Panc1 (cell line): ENCODE data around the gene SFXN2. TPM values are rescaled to one million over a fixed set of nuclear protein-coding genes. Genes with fewer than 3 reads are reported as not detected.

Source experiments
- ATAC-seq: fragments of 200-7000 bp; cut with Tn5 transposase; 2 replicates; pipeline ENCODE4 v1.9.1; 2020; ENCODE audit warnings: mild to moderate bottlenecking, moderate library complexity
- BruUV-seq: library from RNA; stranded (reverse); fragments of 400-500 nt; replicated peaks from 2 replicates; lab custom pipeline; 2021; lab: Mats Ljungman, UMichigan
- CTCF ChIA-PET: fragments of 300-600 bp; sonication (Branson Sonifier 250); formaldehyde crosslinking; loops from one replicate; lab custom pipeline; 2022; ENCODE audit warnings: antibody characterized with exemption; lab: Charles Lee
- POLR2A ChIA-PET: fragments of 300-600 bp; sonication (Branson Sonifier 250); formaldehyde crosslinking; loops from one replicate; lab custom pipeline; 2022; ENCODE audit warnings: antibody characterized with exemption; lab: Charles Lee
- DNase-seq: peaks from one replicate; pipeline ENCODE4 v3.0.0-alpha.2; 2010; ENCODE audit warnings: low read depth, low spot score
- H3K27ac ChIP-seq: 2 replicates; pipeline ENCODE4 v1.5.1; 2011; ENCODE audit warnings: mild to moderate bottlenecking, low read length, inconsistent platforms
- H3K27me3 ChIP-seq: fragments of 200-500 bp; sonication (Bioruptor generic); 2 replicates; pipeline ENCODE4 v1.6.0; 2014; ENCODE audit warnings: low read length, inconsistent platforms; ENCODE audit not compliant: control insufficient read depth, insufficient read depth
- H3K36me3 ChIP-seq: fragments of 200-500 bp; sonication (Bioruptor generic); 2 replicates; pipeline ENCODE4 v1.5.1; 2014; ENCODE audit warnings: inconsistent platforms, mild to moderate bottlenecking, low read length, moderate library complexity; ENCODE audit not compliant: control insufficient read depth, insufficient read depth
- H3K4me1 ChIP-seq: 2 replicates; pipeline ENCODE4 v1.5.1; 2011; ENCODE audit warnings: inconsistent platforms, mild to moderate bottlenecking, low read length, moderate library complexity; ENCODE audit not compliant: control insufficient read depth, insufficient read depth
- H3K4me3 ChIP-seq, 2 experiments: 2 replicates each; pipeline ENCODE4 v1.5.1; 2011 to 2012; ENCODE audit warnings: low read depth in 2 of 2, low read length in 2 of 2, mild to moderate bottlenecking in 2 of 2, inconsistent platforms in 1 of 2, moderate library complexity in 1 of 2
- H3K9me3 ChIP-seq: fragments of 200-500 bp; sonication (Bioruptor generic); 2 replicates; pipeline ENCODE4 v1.5.1; 2014; ENCODE audit warnings: low read depth, mild to moderate bottlenecking, inconsistent platforms, low read length, moderate library complexity; ENCODE audit not compliant: control insufficient read depth, insufficient read depth
- POLR2AphosphoS5 ChIP-seq: IDR thresholded peaks from 2 replicates; pipeline ENCODE4 v1.6.1; 2012; ENCODE audit warnings: mild to moderate bottlenecking, low read depth, low read length, moderate library complexity
- SIN3A ChIP-seq: IDR thresholded peaks from 2 replicates; pipeline ENCODE4 v1.6.1; 2012; ENCODE audit warnings: low read depth, mild to moderate bottlenecking, low read length, moderate library complexity, borderline replicate concordance; ENCODE audit not compliant: insufficient read depth
- TCF7L2 ChIP-seq: IDR thresholded peaks from 2 replicates; pipeline ENCODE4 v1.6.1; 2011; ENCODE audit warnings: mild to moderate bottlenecking, low read depth, low read length, inconsistent platforms
- in situ Hi-C: cut with HindIII; loops from 2 replicates; pipeline ENCODE4 v1.10.0; 2016; ENCODE audit warnings: low sequenced_read_pairs, low pct_unique_long_range_greater_than_20kb
- intact Hi-C: fragments of 100-400 bp; cut with micrococcal nuclease; formaldehyde crosslinking; loops from one replicate; pipeline ENCODE4 v1.10.0; 2022; ENCODE audit not compliant: unreplicated experiment
- total RNA-seq: library from RNA; stranded (reverse); gene quantifications from one replicate; pipeline ENCODE4 v1.2.1, GENCODE V29; 2021; ENCODE audit not compliant: unreplicated experiment
- TF ChIP-seq, protein P1 (sequence below): fragments of 450-650 bp; IDR thresholded peaks from 2 replicates; pipeline ENCODE4 v1.5.1; 2017; ENCODE audit warnings: mild to moderate bottlenecking
- TF ChIP-seq, protein P2 (sequence below), 2 experiments: IDR thresholded peaks; 2 replicates each; pipeline ENCODE4 v1.6.1; 2011 to 2012; ENCODE audit warnings: low read depth in 2 of 2, control low read depth in 1 of 2, low read length in 1 of 2, mild to moderate bottlenecking in 1 of 2, moderate library complexity in 1 of 2; ENCODE audit not compliant: insufficient read depth in 1 of 2

SFXN2 gene
- total RNA-seq, 1 experiment from 2014 or later, result 11.6 TPM

- TF ChIP-seq POLR2AphosphoS5, result no peak
- in situ Hi-C loops (no loop called here), intact Hi-C loops (no loop called here)
- no peak overlapping the region for H3K27ac ChIP-seq
- peaks cover 4% of the 10 kb centered on the region; the same call in 1 of the 2 replicates for H3K4me1 ChIP-seq
- POLR2A ChIA-PET, result no interaction called here
- CTCF ChIA-PET, result interaction anchor here (0.9 kb wide), 1 partner anchor 24 kb away, joined by 5 read pairs; no protein-coding TSS in a partner anchor
- ATAC-seq (no peak), DNase-seq (no peak)
- no peaks in the 10 kb centered on the region for H3K9me3 ChIP-seq
- H3K4me3 ChIP-seq, result no peak overlapping the region
- no peaks in the 10 kb centered on the region for H3K27me3 ChIP-seq
- no peaks in the 10 kb centered on the region for H3K36me3 ChIP-seq
- BruUV-seq, result no TSS peak
Observed at GRCh38 chr10:102668326-102669107, 45.9 kb upstream of the SFXN2 start.

GRCh38 chr10:102669206-102670064 lies 45.0 kb upstream of the SFXN2 start:
- ChIA-PET POLR2A (no interaction called here), CTCF (interaction anchor here (0.9 to 1.6 kb wide), 3 partner anchors 9 to 25 kb away, joined by 3 to 5 read pairs (median 4); no protein-coding TSS in a partner anchor)
- DNase-seq, result no peak
- no peak overlapping the region for H3K4me3 ChIP-seq
- H3K9me3 ChIP-seq, result no peaks in the 10 kb centered on the region
- BruUV-seq, result no TSS peak
- TF ChIP-seq POLR2AphosphoS5 (no peak), TCF7L2 (no peak), SIN3A (no peak)
- TF ChIP-seq, protein P1, sequence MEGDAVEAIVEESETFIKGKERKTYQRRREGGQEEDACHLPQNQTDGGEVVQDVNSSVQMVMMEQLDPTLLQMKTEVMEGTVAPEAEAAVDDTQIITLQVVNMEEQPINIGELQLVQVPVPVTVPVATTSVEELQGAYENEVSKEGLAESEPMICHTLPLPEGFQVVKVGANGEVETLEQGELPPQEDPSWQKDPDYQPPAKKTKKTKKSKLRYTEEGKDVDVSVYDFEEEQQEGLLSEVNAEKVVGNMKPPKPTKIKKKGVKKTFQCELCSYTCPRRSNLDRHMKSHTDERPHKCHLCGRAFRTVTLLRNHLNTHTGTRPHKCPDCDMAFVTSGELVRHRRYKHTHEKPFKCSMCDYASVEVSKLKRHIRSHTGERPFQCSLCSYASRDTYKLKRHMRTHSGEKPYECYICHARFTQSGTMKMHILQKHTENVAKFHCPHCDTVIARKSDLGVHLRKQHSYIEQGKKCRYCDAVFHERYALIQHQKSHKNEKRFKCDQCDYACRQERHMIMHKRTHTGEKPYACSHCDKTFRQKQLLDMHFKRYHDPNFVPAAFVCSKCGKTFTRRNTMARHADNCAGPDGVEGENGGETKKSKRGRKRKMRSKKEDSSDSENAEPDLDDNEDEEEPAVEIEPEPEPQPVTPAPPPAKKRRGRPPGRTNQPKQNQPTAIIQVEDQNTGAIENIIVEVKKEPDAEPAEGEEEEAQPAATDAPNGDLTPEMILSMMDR, result peak; percentile 86; the same call in 1 of the 2 replicates
- TF ChIP-seq, protein P2, sequence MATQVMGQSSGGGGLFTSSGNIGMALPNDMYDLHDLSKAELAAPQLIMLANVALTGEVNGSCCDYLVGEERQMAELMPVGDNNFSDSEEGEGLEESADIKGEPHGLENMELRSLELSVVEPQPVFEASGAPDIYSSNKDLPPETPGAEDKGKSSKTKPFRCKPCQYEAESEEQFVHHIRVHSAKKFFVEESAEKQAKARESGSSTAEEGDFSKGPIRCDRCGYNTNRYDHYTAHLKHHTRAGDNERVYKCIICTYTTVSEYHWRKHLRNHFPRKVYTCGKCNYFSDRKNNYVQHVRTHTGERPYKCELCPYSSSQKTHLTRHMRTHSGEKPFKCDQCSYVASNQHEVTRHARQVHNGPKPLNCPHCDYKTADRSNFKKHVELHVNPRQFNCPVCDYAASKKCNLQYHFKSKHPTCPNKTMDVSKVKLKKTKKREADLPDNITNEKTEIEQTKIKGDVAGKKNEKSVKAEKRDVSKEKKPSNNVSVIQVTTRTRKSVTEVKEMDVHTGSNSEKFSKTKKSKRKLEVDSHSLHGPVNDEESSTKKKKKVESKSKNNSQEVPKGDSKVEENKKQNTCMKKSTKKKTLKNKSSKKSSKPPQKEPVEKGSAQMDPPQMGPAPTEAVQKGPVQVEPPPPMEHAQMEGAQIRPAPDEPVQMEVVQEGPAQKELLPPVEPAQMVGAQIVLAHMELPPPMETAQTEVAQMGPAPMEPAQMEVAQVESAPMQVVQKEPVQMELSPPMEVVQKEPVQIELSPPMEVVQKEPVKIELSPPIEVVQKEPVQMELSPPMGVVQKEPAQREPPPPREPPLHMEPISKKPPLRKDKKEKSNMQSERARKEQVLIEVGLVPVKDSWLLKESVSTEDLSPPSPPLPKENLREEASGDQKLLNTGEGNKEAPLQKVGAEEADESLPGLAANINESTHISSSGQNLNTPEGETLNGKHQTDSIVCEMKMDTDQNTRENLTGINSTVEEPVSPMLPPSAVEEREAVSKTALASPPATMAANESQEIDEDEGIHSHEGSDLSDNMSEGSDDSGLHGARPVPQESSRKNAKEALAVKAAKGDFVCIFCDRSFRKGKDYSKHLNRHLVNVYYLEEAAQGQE (IDR thresholded peaks at IDR 0.05; ENCODE audit: insufficient read depth in 1 of 2, low read depth in 2 of 2, low read length in 1 of 2), result no peak
- H3K27me3 ChIP-seq, result no peaks in the 10 kb centered on the region
- H3K36me3 ChIP-seq, result no peaks in the 10 kb centered on the region
- peaks cover 4% of the 10 kb centered on the region; the same call in 1 of the 2 replicates for H3K4me1 ChIP-seq
- ATAC-seq, result peak; percentile 49
- in situ Hi-C loops, result no loop called here
- intact Hi-C loops, result no loop called here
- no peak overlapping the region for H3K27ac ChIP-seq
